ENCODE results near the gene FIP1L1.
"Not testable (repeated sequence)": the region's sequence is repeated elsewhere in the genome, so short reads cannot be mapped to it uniquely, and the experiment has no call there.

The FIP1L1 gene, protein sequence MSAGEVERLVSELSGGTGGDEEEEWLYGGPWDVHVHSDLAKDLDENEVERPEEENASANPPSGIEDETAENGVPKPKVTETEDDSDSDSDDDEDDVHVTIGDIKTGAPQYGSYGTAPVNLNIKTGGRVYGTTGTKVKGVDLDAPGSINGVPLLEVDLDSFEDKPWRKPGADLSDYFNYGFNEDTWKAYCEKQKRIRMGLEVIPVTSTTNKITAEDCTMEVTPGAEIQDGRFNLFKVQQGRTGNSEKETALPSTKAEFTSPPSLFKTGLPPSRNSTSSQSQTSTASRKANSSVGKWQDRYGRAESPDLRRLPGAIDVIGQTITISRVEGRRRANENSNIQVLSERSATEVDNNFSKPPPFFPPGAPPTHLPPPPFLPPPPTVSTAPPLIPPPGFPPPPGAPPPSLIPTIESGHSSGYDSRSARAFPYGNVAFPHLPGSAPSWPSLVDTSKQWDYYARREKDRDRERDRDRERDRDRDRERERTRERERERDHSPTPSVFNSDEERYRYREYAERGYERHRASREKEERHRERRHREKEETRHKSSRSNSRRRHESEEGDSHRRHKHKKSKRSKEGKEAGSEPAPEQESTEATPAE

DNA sequence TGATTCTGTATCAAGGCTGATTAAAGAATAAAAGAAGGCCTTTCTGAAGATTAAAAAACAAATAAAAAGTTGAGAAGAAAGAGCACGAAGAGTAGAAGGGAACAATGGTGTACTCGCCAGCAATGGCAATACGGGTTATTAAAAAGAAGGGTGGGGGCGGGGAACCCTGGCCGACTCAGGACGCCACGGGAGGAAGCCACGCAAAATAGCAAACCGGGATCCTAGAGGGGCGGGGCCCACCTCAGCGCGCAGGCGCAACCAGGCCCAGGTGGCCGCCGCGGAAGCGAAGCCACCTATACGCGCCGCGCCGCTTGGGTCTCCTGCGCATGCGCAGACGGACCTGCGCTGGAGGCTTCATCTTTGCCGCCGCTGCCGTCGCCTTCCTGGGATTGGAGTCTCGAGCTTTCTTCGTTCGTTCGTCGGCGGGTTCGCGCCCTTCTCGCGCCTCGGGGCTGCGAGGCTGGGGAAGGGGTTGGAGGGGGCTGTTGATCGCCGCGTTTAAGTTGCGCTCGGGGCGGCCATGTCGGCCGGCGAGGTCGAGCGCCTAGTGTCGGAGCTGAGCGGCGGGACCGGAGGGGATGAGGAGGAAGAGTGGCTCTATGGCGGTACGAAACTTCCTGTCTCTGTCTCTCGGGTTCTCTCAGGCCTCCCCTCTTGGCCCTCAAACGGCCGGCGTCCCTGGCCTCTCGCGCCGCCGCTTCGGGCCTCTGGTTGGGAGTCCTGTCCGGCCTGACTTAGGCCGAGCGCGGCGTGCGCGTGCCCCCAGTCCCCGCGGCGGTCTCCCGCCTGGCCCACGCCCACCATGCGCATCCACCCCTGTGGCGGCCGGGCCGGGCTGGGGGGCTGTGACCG lies at the start of gene FIP1L1:
TSS of gene FIP1L1 (plus strand) at position 323 of the 852 bp plus-strand sequence. CDS start at position 521, 198 bp downstream.
- Histone ChIP-seq H3K4me2 (peak within 1 kb of the TSS; percentile 76 to 93 (median 83)), H3K27ac (peak within 1 kb of the TSS; percentile 84 to 96 (median 91)), H3K36me3 (peaks cover 8 to 31% (median 23%) of the 10 kb centered on the region in 11 experiments; a peak in 21 of 22 replicates), H4K20me1 (peaks cover 14 to 48% (median 43%) of the 10 kb centered on the region in 11 experiments; a peak in 18 of 22 replicates), H3K9me3 (replicated peaks in 1 of 11) (no peaks in the 10 kb centered on the region), H3K4me1 (peaks cover 16 to 30% (median 23%) of the 10 kb centered on the region in 10 experiments), H3K4me3 (peak within 1 kb of the TSS; percentile 78 to 95 (median 88)), H3K9ac (peak within 1 kb of the TSS; percentile 84 to 95 (median 93)), H3K27me3 (no peaks in the 10 kb centered on the region)
- no peak for TF ChIP-seq Cebpa-rat (IDR thresholded peaks at IDR 0.05)

DNA sequence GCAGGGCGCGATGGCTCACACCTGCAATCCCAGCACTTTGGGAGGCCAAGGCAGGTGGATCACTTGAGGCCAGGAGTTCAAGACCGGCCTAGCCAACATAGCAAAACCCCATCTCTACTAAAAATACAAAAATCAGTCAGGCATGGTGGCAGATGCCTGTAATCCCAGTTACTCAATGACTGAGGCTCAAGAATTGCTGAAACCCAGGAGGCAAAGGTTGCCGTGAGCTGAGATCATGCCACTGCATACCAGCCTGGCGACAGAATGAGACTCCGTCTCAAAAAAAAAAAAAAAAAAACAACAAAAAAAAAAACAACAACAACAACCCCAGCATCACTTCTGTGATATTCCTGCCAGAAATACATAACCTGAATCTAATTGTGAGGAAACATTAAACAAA lies 42.5 kb upstream of the FIP1L1 start:
- H3K27me3 ChIP-seq; H3K9me3 ChIP-seq (replicated peaks in 1 of 11); H3K4me3 ChIP-seq; H3K4me2 ChIP-seq; H3K27ac ChIP-seq; H3K4me1 ChIP-seq; H3K9ac ChIP-seq: not testable (repeated sequence)
- Histone ChIP-seq H3K36me3 (peaks cover 0 to 24% (median 12%) of the 10 kb centered on the region in 11 experiments; a peak in 14 of 22 replicates), H4K20me1 (peaks cover 0 to 11% (median 0%) of the 10 kb centered on the region in 11 experiments; a peak in 2 of 22 replicates)

DNA sequence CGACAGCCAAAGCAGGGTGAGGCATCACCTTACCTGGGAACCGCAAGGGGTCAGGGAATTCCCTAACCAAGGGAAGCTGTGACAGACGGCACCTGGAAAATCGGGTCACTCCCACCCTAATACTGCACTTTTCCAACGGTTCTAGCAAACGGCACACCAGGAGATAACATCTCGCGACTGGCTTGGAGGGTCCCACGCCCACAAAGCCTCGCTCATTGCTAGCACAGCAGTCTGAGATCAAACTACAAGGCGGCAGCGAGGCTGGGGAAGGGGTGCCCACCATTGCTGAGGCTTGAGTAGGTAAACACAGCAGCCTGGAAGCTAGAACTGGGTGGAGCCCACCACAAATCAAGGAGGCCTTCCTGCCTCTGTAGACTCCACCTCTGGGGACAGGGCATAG lies 37.3 kb upstream of the FIP1L1 start:
- H3K4me3 ChIP-seq, H3K27ac ChIP-seq, H3K9ac ChIP-seq, H3K27me3 ChIP-seq, H3K4me1 ChIP-seq, H3K4me2 ChIP-seq: not testable (repeated sequence)
- H4K20me1 ChIP-seq, result peaks cover 0 to 15% (median 0%) of the 10 kb centered on the region in 11 experiments; a peak in 2 of 22 replicates
- peaks cover 0 to 40% (median 20%) of the 10 kb centered on the region in 11 experiments; a peak in 15 of 22 replicates for H3K36me3 ChIP-seq
- H3K9me3 ChIP-seq (replicated peaks in 1 of 11), result peaks cover 11 to 47% (median 30%) of the 10 kb centered on the region in 11 experiments

DNA sequence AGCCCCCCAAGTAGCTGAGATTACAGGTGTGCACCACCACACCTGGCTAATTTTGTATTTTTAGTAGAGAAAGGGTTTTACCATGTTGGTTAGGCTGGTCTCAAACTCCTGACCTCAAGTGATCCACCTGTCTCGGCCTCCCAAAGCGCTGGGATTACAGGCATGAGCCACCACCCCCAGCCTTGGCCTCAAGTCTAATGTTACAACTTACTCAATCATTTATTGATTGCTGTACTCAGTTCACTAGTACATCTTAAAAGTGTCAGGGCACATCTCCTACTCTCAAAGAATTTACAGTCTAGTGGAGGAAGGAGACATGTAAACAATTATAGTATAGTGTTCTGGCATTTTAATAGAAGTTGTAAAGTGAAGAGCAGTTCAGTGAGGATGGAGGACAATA lies 31.0 kb upstream of the FIP1L1 start:
- not testable (repeated sequence) for H3K4me1 ChIP-seq, H3K9ac ChIP-seq, H3K4me2 ChIP-seq, H3K27ac ChIP-seq, H3K4me3 ChIP-seq, H3K27me3 ChIP-seq
- H3K36me3 ChIP-seq, result peaks cover 34 to 65% (median 58%) of the 10 kb centered on the region in 11 experiments; a peak in 21 of 22 replicates
- H3K9me3 ChIP-seq (replicated peaks in 1 of 11), result peaks cover 16 to 43% (median 24%) of the 10 kb centered on the region in 11 experiments
- peaks cover 0 to 19% (median 0%) of the 10 kb centered on the region in 11 experiments; a peak in 3 of 22 replicates for H4K20me1 ChIP-seq

DNA sequence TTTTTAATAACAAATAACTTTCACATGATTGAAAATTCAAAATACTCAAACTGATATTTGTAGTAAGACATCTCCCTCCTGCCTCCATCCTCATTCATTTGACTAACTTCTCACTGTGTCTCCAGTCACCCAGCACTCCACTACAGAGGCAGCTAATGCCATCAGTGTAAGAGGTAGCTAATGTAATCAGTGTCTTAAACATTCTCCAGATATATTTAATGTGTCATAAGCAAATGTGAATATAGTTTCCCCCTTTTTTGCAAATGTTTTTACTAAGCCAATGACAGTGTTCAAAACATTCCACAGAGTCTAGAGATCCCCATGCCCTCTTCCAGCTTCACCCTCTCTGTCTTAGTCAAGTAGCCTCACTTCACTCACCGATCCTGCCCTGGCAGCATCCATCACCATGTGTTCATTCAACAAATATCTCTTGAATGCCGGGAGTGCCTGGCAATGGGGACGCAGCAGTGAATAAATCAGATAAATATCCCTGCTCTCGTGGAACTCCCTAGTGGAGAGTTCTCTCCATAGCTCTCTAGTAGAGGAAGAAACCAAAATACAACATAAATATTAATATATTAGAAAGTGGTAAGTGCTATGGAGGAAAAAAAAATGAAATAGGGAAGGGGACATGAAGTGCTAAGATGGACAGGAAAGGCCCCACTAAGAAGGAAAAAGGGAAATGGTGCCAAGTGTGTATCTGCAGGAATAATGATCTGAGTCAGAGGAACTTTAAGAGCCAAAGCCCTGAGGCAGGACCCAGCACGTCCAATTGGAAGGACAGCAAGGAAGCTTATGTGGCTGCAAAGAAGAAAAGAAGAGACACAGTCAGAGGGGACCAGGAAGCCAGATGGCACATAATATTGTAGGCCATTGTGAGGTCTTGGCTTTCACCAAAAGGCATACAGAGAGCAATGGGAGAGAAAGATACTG lies 30.3 kb upstream of the FIP1L1 start:
- H3K4me2 ChIP-seq, result no peak overlapping the region
- H3K9ac ChIP-seq, result no peak overlapping the region
- TF ChIP-seq Cebpa-rat (IDR thresholded peaks at IDR 0.05), result no peak
- peaks cover 0 to 6% (median 0%) of the 10 kb centered on the region in 10 experiments; a peak in 1 of 20 replicates for H3K4me1 ChIP-seq
- H3K36me3 ChIP-seq, result peaks cover 38 to 70% (median 63%) of the 10 kb centered on the region in 11 experiments; a peak in 21 of 22 replicates
- H3K27me3 ChIP-seq, result no peaks in the 10 kb centered on the region
- no peak overlapping the region for H3K4me3 ChIP-seq
- peaks cover 16 to 36% (median 21%) of the 10 kb centered on the region in 11 experiments for H3K9me3 ChIP-seq (replicated peaks in 1 of 11)
- no peak overlapping the region for H3K27ac ChIP-seq
- peaks cover 0 to 14% (median 0%) of the 10 kb centered on the region in 11 experiments; a peak in 3 of 22 replicates for H4K20me1 ChIP-seq

DNA sequence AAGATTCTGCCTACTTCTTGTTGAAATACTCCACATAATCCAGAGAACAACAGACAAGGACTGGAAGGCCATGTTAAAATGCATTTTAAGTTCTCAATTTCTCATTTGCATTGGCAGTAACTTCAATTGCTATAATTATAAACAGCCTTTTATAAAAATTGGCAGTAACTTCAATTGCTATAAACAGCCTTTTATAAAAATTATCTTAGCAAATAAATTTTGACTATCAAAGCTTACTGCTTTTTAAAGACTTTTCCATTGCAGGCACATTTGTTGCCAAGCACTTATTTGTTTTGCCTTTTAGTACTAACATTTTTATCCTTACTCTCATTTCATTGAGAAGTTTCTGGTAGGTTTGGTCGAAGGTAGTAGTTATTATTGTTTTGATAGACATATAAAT lies 29.4 kb upstream of the FIP1L1 start:
- no peak overlapping the region for H3K9ac ChIP-seq
- H3K27me3 ChIP-seq, result no peaks in the 10 kb centered on the region
- no peak overlapping the region for H3K4me2 ChIP-seq
- peaks cover 0 to 20% (median 0%) of the 10 kb centered on the region in 11 experiments; a peak in 3 of 22 replicates for H4K20me1 ChIP-seq
- no peak overlapping the region for H3K4me3 ChIP-seq
- peaks cover 47 to 79% (median 72%) of the 10 kb centered on the region in 11 experiments for H3K36me3 ChIP-seq
- no peak for TF ChIP-seq Cebpa-rat (IDR thresholded peaks at IDR 0.05)
- H3K9me3 ChIP-seq (replicated peaks in 1 of 11), result peaks cover 16 to 35% (median 21%) of the 10 kb centered on the region in 11 experiments
- H3K4me1 ChIP-seq, result peaks cover 0 to 6% (median 0%) of the 10 kb centered on the region in 10 experiments; a peak in 1 of 20 replicates
- no peak overlapping the region for H3K27ac ChIP-seq

DNA sequence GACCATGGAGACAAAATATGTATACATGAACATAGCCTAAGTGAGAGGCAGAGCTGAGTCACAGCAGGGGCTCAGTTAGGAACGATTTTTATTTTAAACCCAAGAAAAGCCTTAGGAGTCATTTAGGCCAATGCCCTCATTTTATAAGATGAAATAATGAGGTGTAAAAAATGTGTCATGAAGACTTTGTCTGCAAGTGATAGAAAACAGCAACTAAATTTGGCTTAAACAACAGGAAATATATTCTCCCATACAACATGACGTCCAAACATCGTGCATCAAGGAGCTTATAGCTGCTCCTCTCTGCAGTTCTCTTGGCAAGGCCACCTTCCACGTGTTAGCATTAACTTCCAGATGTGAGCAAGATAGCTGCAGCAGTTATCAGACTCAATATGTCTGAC lies 28.4 kb upstream of the FIP1L1 start:
- Histone ChIP-seq H3K27me3 (no peaks in the 10 kb centered on the region), H3K9ac (no peak overlapping the region), H3K27ac (no peak overlapping the region), H3K36me3 (peaks cover 51 to 89% (median 82%) of the 10 kb centered on the region in 11 experiments), H4K20me1 (peaks cover 0 to 31% (median 0%) of the 10 kb centered on the region in 11 experiments; a peak in 4 of 22 replicates), H3K4me2 (no peak overlapping the region), H3K9me3 (replicated peaks in 1 of 11) (peaks cover 18 to 35% (median 25%) of the 10 kb centered on the region in 11 experiments), H3K4me3 (no peak overlapping the region), H3K4me1 (peaks cover 0 to 6% (median 0%) of the 10 kb centered on the region in 10 experiments; a peak in 1 of 20 replicates)
- no peak for TF ChIP-seq Cebpa-rat (IDR thresholded peaks at IDR 0.05)
